Chondrocyte (in vitro differentiated cells): ENCODE results near the gene RNF41. TPM values are rescaled to one million over a fixed set of nuclear protein-coding genes. Genes with fewer than 3 reads are reported as not detected.

Source experiments
- DNase-seq: peaks from one replicate; pipeline ENCODE4 v3.0.0; 2021; ENCODE audit warnings: mixed read lengths, low spot score
- H3K27ac Mint-ChIP-seq: one replicate; pipeline ENCODE4 v1.8.0; 2021; ENCODE audit warnings: mild to moderate bottlenecking, moderate library complexity, mixed read lengths; ENCODE audit not compliant: unreplicated experiment
- H3K27me3 Mint-ChIP-seq: 2 replicates; pipeline ENCODE4 v1.8.0; 2021; ENCODE audit warnings: low read depth, mixed read lengths
- H3K36me3 Mint-ChIP-seq: 2 replicates; pipeline ENCODE4 v1.8.0; 2021; ENCODE audit warnings: low read depth, mixed read lengths
- H3K4me1 Mint-ChIP-seq: 2 replicates; pipeline ENCODE4 v1.8.0; 2021; ENCODE audit warnings: low read depth, mild to moderate bottlenecking, mixed read lengths
- H3K4me3 Mint-ChIP-seq: one replicate; pipeline ENCODE4 v1.8.0; 2021; ENCODE audit warnings: mild to moderate bottlenecking, moderate library complexity, mixed read lengths; ENCODE audit not compliant: unreplicated experiment
- H3K9me3 Mint-ChIP-seq: 2 replicates; pipeline ENCODE4 v1.8.0; 2021; ENCODE audit warnings: low read depth, mixed read lengths
- total RNA-seq: library from RNA; stranded (reverse); gene quantifications from 3 replicates; pipeline ENCODE4 v1.2.1, GENCODE V29; 2021
- TF ChIP-seq, protein P1 (sequence below): fragments of 200-600 bp; sonication (generic); IDR thresholded peaks from 2 replicates; pipeline ENCODE4 v1.5.0; 2021; ENCODE audit warnings: antibody characterized with exemption, mild to moderate bottlenecking, moderate library complexity

The RNF41 gene
- total RNA-seq, 1 donor from 2014 or later, result 103 TPM

DNA sequence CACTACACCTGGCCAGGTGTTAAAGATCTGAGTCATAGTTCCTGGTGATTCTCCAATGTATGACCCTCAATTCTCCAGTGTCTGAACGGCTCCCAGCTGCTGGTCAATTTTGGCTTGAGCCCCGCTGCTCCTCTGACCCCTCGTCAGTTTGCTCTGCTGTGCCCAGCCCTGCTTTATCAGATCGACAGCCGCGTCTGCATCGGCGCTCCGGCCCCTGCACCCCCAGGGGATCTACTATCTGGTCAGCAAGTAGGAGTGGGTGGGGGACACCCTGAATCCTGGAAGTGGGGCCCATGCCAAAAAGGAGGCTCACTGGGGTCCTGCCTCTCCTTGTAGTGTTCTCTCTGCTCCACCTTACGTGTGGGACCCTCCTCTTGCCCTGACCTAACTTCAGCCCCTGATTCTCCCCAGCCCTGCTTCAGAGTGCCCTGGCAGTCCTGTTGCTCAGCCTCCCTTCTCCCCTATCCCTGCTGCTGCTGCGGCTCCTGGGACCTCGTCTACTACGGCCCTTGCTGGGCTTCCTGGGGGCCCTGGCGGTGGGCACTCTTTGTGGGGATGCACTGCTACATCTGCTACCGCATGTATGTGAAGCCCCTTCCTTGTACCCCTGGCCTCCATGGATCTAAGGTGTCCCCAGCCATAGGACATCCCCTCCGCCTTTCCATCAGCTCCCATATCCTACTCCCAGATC is 13.2 kb upstream of the RNF41 start:
- peaks cover 2% of the 10 kb centered on the region for H3K36me3 Mint-ChIP-seq
- no peaks in the 10 kb centered on the region for H3K4me1 Mint-ChIP-seq
- no peaks in the 10 kb centered on the region for H3K27me3 Mint-ChIP-seq
- no peak for DNase-seq
- H3K9me3 Mint-ChIP-seq, result no peaks in the 10 kb centered on the region
- TF ChIP-seq, protein P1, sequence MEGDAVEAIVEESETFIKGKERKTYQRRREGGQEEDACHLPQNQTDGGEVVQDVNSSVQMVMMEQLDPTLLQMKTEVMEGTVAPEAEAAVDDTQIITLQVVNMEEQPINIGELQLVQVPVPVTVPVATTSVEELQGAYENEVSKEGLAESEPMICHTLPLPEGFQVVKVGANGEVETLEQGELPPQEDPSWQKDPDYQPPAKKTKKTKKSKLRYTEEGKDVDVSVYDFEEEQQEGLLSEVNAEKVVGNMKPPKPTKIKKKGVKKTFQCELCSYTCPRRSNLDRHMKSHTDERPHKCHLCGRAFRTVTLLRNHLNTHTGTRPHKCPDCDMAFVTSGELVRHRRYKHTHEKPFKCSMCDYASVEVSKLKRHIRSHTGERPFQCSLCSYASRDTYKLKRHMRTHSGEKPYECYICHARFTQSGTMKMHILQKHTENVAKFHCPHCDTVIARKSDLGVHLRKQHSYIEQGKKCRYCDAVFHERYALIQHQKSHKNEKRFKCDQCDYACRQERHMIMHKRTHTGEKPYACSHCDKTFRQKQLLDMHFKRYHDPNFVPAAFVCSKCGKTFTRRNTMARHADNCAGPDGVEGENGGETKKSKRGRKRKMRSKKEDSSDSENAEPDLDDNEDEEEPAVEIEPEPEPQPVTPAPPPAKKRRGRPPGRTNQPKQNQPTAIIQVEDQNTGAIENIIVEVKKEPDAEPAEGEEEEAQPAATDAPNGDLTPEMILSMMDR, result no peak
- no peak overlapping the region for H3K4me3 Mint-ChIP-seq
- no peak overlapping the region for H3K27ac Mint-ChIP-seq

DNA sequence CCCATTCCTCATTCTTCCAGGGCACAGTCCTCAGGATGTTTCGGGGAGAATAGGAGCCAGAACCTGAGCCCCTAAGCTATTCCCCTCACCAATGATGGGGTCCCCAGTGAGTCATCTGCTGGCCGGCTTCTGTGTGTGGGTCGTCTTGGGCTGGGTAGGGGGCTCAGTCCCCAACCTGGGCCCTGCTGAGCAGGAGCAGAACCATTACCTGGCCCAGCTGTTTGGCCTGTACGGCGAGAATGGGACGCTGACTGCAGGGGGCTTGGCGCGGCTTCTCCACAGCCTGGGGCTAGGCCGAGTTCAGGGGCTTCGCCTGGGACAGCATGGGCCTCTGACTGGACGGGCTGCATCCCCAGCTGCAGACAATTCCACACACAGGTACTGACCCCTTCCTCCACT is 9.5 kb upstream of the RNF41 start:
- no peak overlapping the region for H3K27ac Mint-ChIP-seq
- TF ChIP-seq, protein P1, result no peak
- H3K27me3 Mint-ChIP-seq, result no peaks in the 10 kb centered on the region
- DNase-seq, result no peak
- no peaks in the 10 kb centered on the region for H3K9me3 Mint-ChIP-seq
- H3K4me1 Mint-ChIP-seq, result no peaks in the 10 kb centered on the region
- peaks cover 3% of the 10 kb centered on the region for H3K36me3 Mint-ChIP-seq
- H3K4me3 Mint-ChIP-seq, result no peak overlapping the region

DNA sequence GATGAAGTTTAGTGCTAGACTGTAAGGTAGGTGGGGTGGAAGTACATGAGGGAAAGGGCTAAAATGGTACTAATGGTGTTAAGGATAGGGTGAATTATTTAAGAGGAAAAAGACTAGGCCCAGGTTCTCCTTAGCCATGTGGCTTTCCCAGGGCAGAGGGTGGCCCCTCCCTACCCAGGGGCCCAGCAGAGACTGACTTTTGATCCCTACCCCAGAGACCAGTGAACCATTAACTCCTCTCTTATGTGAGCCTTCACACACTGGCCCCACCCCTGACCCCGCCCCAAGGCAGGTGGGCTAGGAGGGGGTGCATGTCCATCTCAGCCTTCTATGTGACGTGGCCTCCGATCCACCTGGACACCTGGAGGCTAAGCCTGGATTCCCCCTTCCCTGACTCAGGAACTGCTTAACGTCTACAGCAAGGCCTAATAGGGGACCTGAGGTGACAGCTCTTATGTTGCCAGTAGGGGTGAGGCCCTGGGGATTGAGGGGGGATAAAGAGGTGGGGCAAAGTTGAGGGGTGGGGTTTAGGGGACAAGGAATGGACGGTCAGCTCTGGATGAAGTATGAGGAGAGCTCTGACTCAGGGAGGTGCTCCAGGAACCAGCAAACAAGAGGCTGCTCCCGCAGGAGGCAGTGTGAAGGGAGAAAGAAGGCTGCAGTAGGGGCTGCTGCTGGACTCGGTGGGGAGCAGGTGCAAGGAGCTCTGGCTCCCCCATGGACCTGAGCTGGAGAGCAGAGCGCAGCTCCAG is 8.9 kb upstream of the RNF41 start:
- H3K27me3 Mint-ChIP-seq, result no peaks in the 10 kb centered on the region
- peaks cover under 1% of the 10 kb centered on the region for H3K4me1 Mint-ChIP-seq
- no peak overlapping the region for H3K27ac Mint-ChIP-seq
- H3K36me3 Mint-ChIP-seq, result peaks cover 4% of the 10 kb centered on the region
- DNase-seq, result no peak
- TF ChIP-seq, protein P1, result no peak
- H3K9me3 Mint-ChIP-seq, result no peaks in the 10 kb centered on the region
- no peak overlapping the region for H3K4me3 Mint-ChIP-seq

DNA sequence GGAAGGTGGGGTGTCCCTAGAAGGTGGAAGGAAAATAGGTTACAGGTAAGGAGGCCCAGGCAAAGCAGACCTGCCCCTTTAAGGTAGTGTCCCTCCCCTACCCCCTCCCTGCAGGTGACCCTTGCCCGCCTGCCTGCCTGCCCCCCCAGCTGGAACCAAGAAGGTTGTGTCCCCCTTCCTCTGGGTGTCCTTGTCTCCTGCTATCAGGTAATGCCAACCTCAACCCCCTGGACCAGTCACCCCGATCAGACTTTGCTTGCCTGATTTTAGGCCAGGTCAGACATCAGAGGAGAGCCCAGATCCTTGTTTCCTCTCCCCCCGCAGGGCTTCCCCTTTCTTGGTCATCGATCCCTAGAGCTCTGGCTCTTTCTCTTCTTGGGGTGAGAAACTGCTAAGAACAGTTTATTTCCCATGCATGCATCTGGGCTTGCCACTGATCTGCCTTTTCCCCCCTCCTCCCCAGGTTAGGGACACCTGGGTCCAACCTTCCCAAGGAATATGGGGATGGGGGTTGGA is 8.3 kb upstream of the RNF41 start, which contains the start of gene SLC39A5:
Gene SLC39A5 (plus strand): TSS at position 136 of the 516 bp plus-strand sequence. CDS start 1,224 bp downstream, outside the sequence.
- DNase-seq, result no peak
- H3K4me1 Mint-ChIP-seq, result peaks cover 7% of the 10 kb centered on the region
- H3K9me3 Mint-ChIP-seq, result no peaks in the 10 kb centered on the region
- TF ChIP-seq, protein P1, result no peak
- no peak within 1 kb of the TSS for H3K4me3 Mint-ChIP-seq
- H3K27me3 Mint-ChIP-seq, result no peaks in the 10 kb centered on the region
- H3K27ac Mint-ChIP-seq, result no peak within 1 kb of the TSS
- H3K36me3 Mint-ChIP-seq, result peaks cover 4% of the 10 kb centered on the region

DNA sequence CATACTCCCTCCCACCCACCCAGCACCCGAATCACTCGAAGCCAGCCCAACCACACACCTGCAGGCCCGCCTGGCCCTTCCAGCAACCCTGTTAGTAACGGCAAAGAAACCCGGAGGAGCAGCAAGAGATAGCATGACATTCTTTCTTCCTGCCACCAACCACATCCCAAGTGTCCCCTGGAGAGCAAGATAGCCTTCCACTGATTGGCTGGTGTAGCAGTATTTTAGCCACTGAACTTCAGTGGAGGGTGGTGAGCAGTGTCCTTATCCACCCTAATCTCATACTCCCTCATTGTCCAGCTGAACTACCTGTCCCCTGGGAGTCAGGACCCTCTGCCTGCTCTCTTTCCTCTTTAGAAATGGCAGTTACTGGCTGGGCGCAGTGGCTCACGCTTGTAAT is 7.4 kb upstream of the RNF41 start:
- TF ChIP-seq, protein P1, result no peak
- Mint-ChIP-seq H3K36me3 (peaks cover 4% of the 10 kb centered on the region), H3K27ac (no peak overlapping the region), H3K4me1 (peaks cover 14% of the 10 kb centered on the region), H3K27me3 (no peaks in the 10 kb centered on the region), H3K9me3 (no peaks in the 10 kb centered on the region), H3K4me3 (no peak overlapping the region)
- no peak for DNase-seq
